HCT116 (cell line): Measurements from ENCODE around the gene NBEAL2. TPM values are rescaled to one million over a fixed set of nuclear protein-coding genes. Genes with fewer than 3 reads are reported as not detected.

ENCODE experiments used
- ATAC-seq: fragments of 200-7000 bp; cut with Tn5 transposase; 2 replicates; pipeline ENCODE4 v1.9.1; 2020; ENCODE audit warnings: mild to moderate bottlenecking, moderate library complexity
- BruUV-seq: library from RNA; stranded (reverse); fragments of 400-500 nt; replicated peaks from 2 replicates; lab custom pipeline; 2021; lab: Mats Ljungman, UMichigan
- CTCF ChIA-PET: fragments of 300-600 bp; sonication (Branson Sonifier 250); formaldehyde crosslinking; loops from one replicate; lab custom pipeline; 2021; ENCODE audit warnings: antibody characterized with exemption; lab: Charles Lee
- POLR2A ChIA-PET: fragments of 300-600, 350-600 bp; sonication (Branson Sonifier 250); formaldehyde crosslinking; loops from one replicate; lab custom pipeline; 2021; ENCODE audit warnings: antibody characterized with exemption; lab: Charles Lee
- RAD21 ChIA-PET, 2 experiments: fragments of 300-600 bp; sonication (Branson Sonifier 250); formaldehyde crosslinking; loops; one replicate each; lab custom pipeline; 2023; ENCODE audit warnings: low total read pairs in 2 of 2; ENCODE audit not compliant: uncharacterized antibody in 2 of 2, unreplicated experiment in 2 of 2, low non-redundant PET in 1 of 2; lab: Charles Lee
- DNase-seq: peaks from one replicate; pipeline ENCODE4 v3.0.0-alpha.2; 2010; ENCODE audit warnings: low read depth, low spot score
- H2AFZ ChIP-seq: fragments of 200-600 bp; shearing (Covaris generic), sonication (generic); 2 replicates; pipeline ENCODE4 v1.6.1; 2017; ENCODE audit warnings: low read depth, mixed run types, mixed read lengths, antibody characterized with exemption, low read length; ENCODE audit not compliant: poor library complexity, severe bottlenecking
- H3K27ac ChIP-seq: 2 replicates; pipeline ENCODE4 v1.5.1; 2012; ENCODE audit warnings: low read depth, low read length
- H3K27me3 ChIP-seq: fragments of 200-600 bp; sonication (generic); 2 replicates; pipeline ENCODE4 v1.6.1; 2016; ENCODE audit warnings: mixed run types, low read length, mixed read lengths; ENCODE audit not compliant: insufficient read depth
- H3K36me3 ChIP-seq, 2 experiments: fragments of 200-500 bp in 1 of 2; fragments of 200-600 bp in 1 of 2; sonication (Bioruptor generic) in 1 of 2; sonication (generic) in 1 of 2; 2 replicates each; pipeline versions ENCODE4 v1.5.1 to v1.6.1; 2014 to 2016; ENCODE audit warnings: low read length in 2 of 2, inconsistent platforms in 1 of 2, mixed read lengths in 1 of 2, mixed run types in 1 of 2; ENCODE audit not compliant: insufficient read depth in 2 of 2, control insufficient read depth in 1 of 2
- H3K4me1 ChIP-seq, 2 experiments: fragments of 200-600 bp in 1 of 2; sonication (generic) in 1 of 2; 2 replicates each; pipeline versions ENCODE4 v1.5.1 to v1.6.1; 2012 to 2017; ENCODE audit warnings: low read length in 2 of 2, inconsistent platforms in 1 of 2, mild to moderate bottlenecking in 1 of 2, mixed read lengths in 1 of 2, mixed run types in 1 of 2, moderate library complexity in 1 of 2; ENCODE audit not compliant: insufficient read depth in 2 of 2, control insufficient read depth in 1 of 2
- H3K4me2 ChIP-seq: fragments of 200-600 bp; sonication (generic); 2 replicates; pipeline ENCODE4 v1.6.1; 2017; ENCODE audit warnings: mixed run types, low read length, mixed read lengths
- H3K4me3 ChIP-seq, 2 experiments: fragments of 200-600 bp in 1 of 2; sonication (generic) in 1 of 2; replicated peaks in 1 of 2; 2 replicates each; pipeline ENCODE4 v1.5.1; 2011 to 2016; ENCODE audit warnings: low read length in 2 of 2, control low read depth in 1 of 2, low read depth in 1 of 2, mild to moderate bottlenecking in 1 of 2, mixed read lengths in 1 of 2, mixed run types in 1 of 2
- H3K79me2 ChIP-seq: fragments of 200-600 bp; sonication (generic); 2 replicates; pipeline ENCODE4 v1.6.1; 2017; ENCODE audit warnings: mild to moderate bottlenecking, mixed run types, low read length, moderate library complexity, mixed read lengths; ENCODE audit not compliant: insufficient read depth
- H3K9ac ChIP-seq: fragments of 200-600 bp; sonication (generic); 2 replicates; pipeline ENCODE4 v1.6.1; 2016; ENCODE audit warnings: low read length, mixed read lengths
- H3K9me2 ChIP-seq: fragments of 200-600 bp; sonication (generic), shearing (Covaris generic); 2 replicates; pipeline ENCODE4 v1.6.1; 2017; ENCODE audit warnings: mixed run types, mild to moderate bottlenecking, moderate library complexity; ENCODE audit not compliant: insufficient read depth
- H3K9me3 ChIP-seq, 2 experiments: fragments of 200-500 bp in 1 of 2; fragments of 200-600 bp in 1 of 2; sonication (Bioruptor generic) in 1 of 2; sonication (generic) in 1 of 2; 2 replicates each; pipeline ENCODE4 v1.6.1; 2014 to 2017; ENCODE audit warnings: low read length in 2 of 2, mixed read lengths in 2 of 2, inconsistent platforms in 1 of 2, low read depth in 1 of 2, mild to moderate bottlenecking in 1 of 2, mixed run types in 1 of 2, moderate library complexity in 1 of 2; ENCODE audit not compliant: control insufficient read depth in 1 of 2, insufficient read depth in 1 of 2
- H4K20me1 ChIP-seq: fragments of 200-600 bp; sonication (generic), shearing (Covaris generic); 2 replicates; pipeline ENCODE4 v1.6.1; 2017; ENCODE audit warnings: mixed run types, mild to moderate bottlenecking, moderate library complexity; ENCODE audit not compliant: insufficient read depth
- ATF3 ChIP-seq: IDR thresholded peaks from 2 replicates; pipeline ENCODE4 v1.6.1; 2012
- CBX3 ChIP-seq: IDR thresholded peaks from 2 replicates; pipeline ENCODE4 v1.6.1; 2012; ENCODE audit warnings: low read depth
- CEBPB ChIP-seq: IDR thresholded peaks from 2 replicates; pipeline ENCODE4 v1.6.1; 2012; ENCODE audit warnings: low read depth
- CTCF ChIP-seq, 3 experiments: fragments of 200-600 bp in 1 of 3; sonication (generic) in 1 of 3; IDR thresholded peaks in 2 of 3; conservative IDR thresholded peaks in 1 of 3; 2 replicates each; pipeline ENCODE4 v1.5.1; 2012 to 2017; ENCODE audit warnings: low read depth in 2 of 3, low read length in 2 of 3, antibody characterized with exemption in 1 of 3, borderline replicate concordance in 1 of 3, control low read depth in 1 of 3, mild to moderate bottlenecking in 1 of 3, mixed read lengths in 1 of 3, mixed run types in 1 of 3, moderate library complexity in 1 of 3; ENCODE audit not compliant: insufficient read depth in 1 of 3
- ELF1 ChIP-seq: IDR thresholded peaks from 2 replicates; pipeline ENCODE4 v1.6.1; 2012; ENCODE audit warnings: low read depth, borderline replicate concordance
- EZH2 ChIP-seq: fragments of 200-600 bp; sonication (generic); IDR thresholded peaks from 2 replicates; pipeline ENCODE4 v1.6.1; 2017; ENCODE audit warnings: antibody characterized with exemption, mixed run types
- EZH2phosphoT487 ChIP-seq: fragments of 200-600 bp; IDR thresholded peaks from 2 replicates; pipeline ENCODE4 v1.6.1; 2018; ENCODE audit warnings: antibody characterized with exemption, borderline replicate concordance
- FOSL1 ChIP-seq: IDR thresholded peaks from 2 replicates; pipeline ENCODE4 v1.6.1; 2012; ENCODE audit warnings: low read depth
- JUND ChIP-seq: IDR thresholded peaks from 2 replicates; pipeline ENCODE4 v1.6.1; 2012
- MAX ChIP-seq: IDR thresholded peaks from 2 replicates; pipeline ENCODE4 v1.6.1; 2012
- POLR2A ChIP-seq: IDR thresholded peaks from 2 replicates; pipeline ENCODE4 v1.7.0; 2011; ENCODE audit warnings: borderline replicate concordance; ENCODE audit not compliant: insufficient read depth, insufficient read length; ENCODE audit errors: extremely low read depth
- POLR2AphosphoS5 ChIP-seq: IDR thresholded peaks from 2 replicates; pipeline ENCODE4 v1.6.1; 2011; ENCODE audit warnings: mild to moderate bottlenecking, low read depth, low read length, moderate library complexity
- RAD21 ChIP-seq: IDR thresholded peaks from 2 replicates; pipeline ENCODE4 v1.6.1; 2012; ENCODE audit warnings: low read depth, mild to moderate bottlenecking
- SIN3A ChIP-seq: IDR thresholded peaks from 2 replicates; pipeline ENCODE4 v1.6.1; 2012; ENCODE audit warnings: low read depth
- SRF ChIP-seq: IDR thresholded peaks from 2 replicates; pipeline ENCODE4 v1.6.1; 2012; ENCODE audit warnings: low read depth
- TCF7L2 ChIP-seq: IDR thresholded peaks from 2 replicates; pipeline ENCODE4 v1.7.0; 2011; ENCODE audit warnings: borderline replicate concordance, inconsistent platforms; ENCODE audit not compliant: insufficient read depth, insufficient read length; ENCODE audit errors: extremely low read depth
- YY1 ChIP-seq: IDR thresholded peaks from 2 replicates; pipeline ENCODE4 v1.6.1; 2011; ENCODE audit warnings: low read length, low read depth, moderate library complexity, mild to moderate bottlenecking; ENCODE audit not compliant: insufficient replicate concordance; ENCODE audit errors: extremely low read depth
- ZFX ChIP-seq: fragments of 450-650 bp; IDR thresholded peaks from 2 replicates; pipeline ENCODE4 v1.6.1; 2017
- ZNF274 ChIP-seq: fragments of 200-500 bp; sonication (Bioruptor generic); IDR thresholded peaks from 2 replicates; pipeline ENCODE4 v1.6.1; 2014; ENCODE audit warnings: mild to moderate bottlenecking, low read depth, low read length, inconsistent platforms
- intact Hi-C: fragments of 100-400 bp; cut with micrococcal nuclease; formaldehyde crosslinking; loops from 2 replicates; pipeline ENCODE4 v1.10.0; 2022
- total RNA-seq: library from RNA; stranded (reverse); gene quantifications from one replicate; pipeline ENCODE4 v1.2.1, GENCODE V29; 2021; ENCODE audit not compliant: unreplicated experiment

NBEAL2 gene
- total RNA-seq, 1 experiment from 2014 or later = 72.9 TPM

GRCh38 chr3:46966811-46967210 lies 12.7 kb upstream of the NBEAL2 start:
- Histone ChIP-seq H3K4me1 (peaks cover 0 to 17% of the 10 kb centered on the region in 2 experiments; a peak in 1 of 4 replicates), H3K27me3 (no peaks in the 10 kb centered on the region), H3K4me3 (no peak overlapping the region), H3K4me2 (no peak overlapping the region), H4K20me1 (peaks cover 30% of the 10 kb centered on the region; the same call in 1 of the 2 replicates), H3K36me3 (peaks cover 0 to 10% of the 10 kb centered on the region in 2 experiments; a peak in 1 of 4 replicates), H3K9me3 (no peaks in the 10 kb centered on the region), H3K27ac (no peak overlapping the region), H3K9me2 (no peaks in the 10 kb centered on the region), H3K79me2 (peaks cover 87% of the 10 kb centered on the region), H2AFZ (no peak overlapping the region), H3K9ac (no peak overlapping the region)
- ChIA-PET RAD21 (interaction anchor here in 1 of 2 experiments (0.5 kb wide), 1 partner anchor 405 kb away, joined by 3 read pairs; no protein-coding TSS in a partner anchor), POLR2A (no interaction called here), CTCF (no interaction called here)
- ATAC-seq = peak; percentile 65
- TF ChIP-seq CTCF (IDR thresholded peaks at IDR 0.05 in 2 of 3, conservative IDR thresholded peaks at IDR 0.05 in 1 of 3; ENCODE audit: borderline replicate concordance in 1 of 3, insufficient read depth in 1 of 3, low read depth in 2 of 3, low read length in 2 of 3) (no peak), ATF3 (no peak), JUND (no peak), CEBPB (no peak), TCF7L2 (no peak), ZFX (no peak)
- BruUV-seq = no TSS peak
- no peak for DNase-seq
- intact Hi-C loops = no loop called here

GRCh38 chr3:46968783-46969428 lies 10.6 kb upstream of the NBEAL2 start:
- DNase-seq (no peak), ATAC-seq (no peak)
- Histone ChIP-seq H2AFZ (no peak overlapping the region), H3K79me2 (peaks cover 93% of the 10 kb centered on the region), H3K36me3 (peaks cover 0 to 10% of the 10 kb centered on the region in 2 experiments; a peak in 1 of 4 replicates), H3K9me3 (no peaks in the 10 kb centered on the region), H4K20me1 (peaks cover 25% of the 10 kb centered on the region; the same call in 1 of the 2 replicates), H3K4me2 (no peak overlapping the region), H3K9me2 (no peaks in the 10 kb centered on the region), H3K27me3 (no peaks in the 10 kb centered on the region), H3K9ac (no peak overlapping the region), H3K27ac (no peak overlapping the region), H3K4me3 (no peak overlapping the region), H3K4me1 (peaks cover 0 to 13% of the 10 kb centered on the region in 2 experiments; a peak in 1 of 4 replicates)
- no TSS peak for BruUV-seq
- TF ChIP-seq ELF1 (no peak), EZH2phosphoT487 (no peak), TCF7L2 (no peak), FOSL1 (no peak), MAX (no peak), SIN3A (no peak), SRF (no peak), POLR2A (no peak), ATF3 (no peak), YY1 (no peak), RAD21 (no peak), POLR2AphosphoS5 (no peak), CBX3 (no peak), EZH2 (no peak), JUND (no peak), ZNF274 (no peak), CEBPB (no peak), ZFX (no peak)
- ChIA-PET POLR2A (no interaction called here), CTCF (no interaction called here), RAD21 (no interaction called here)
- intact Hi-C loops = no loop called here
